Mesendoderm (in vitro differentiated cells): ENCODE results near the gene FPR2.

Experiments used
- DNase-seq: peaks from one replicate; pipeline ENCODE4 v3.0.0; 2013
- H2AK5ac ChIP-seq: 2 replicates; pipeline ENCODE4 v1.6.1; 2013; ENCODE audit warnings: low read length, inconsistent platforms
- H2BK120ac ChIP-seq: 2 replicates; pipeline ENCODE4 v1.6.1; 2013; ENCODE audit warnings: low read depth, mild to moderate bottlenecking, low read length, moderate library complexity, mixed read lengths
- H2BK15ac ChIP-seq: replicated peaks from 2 replicates; pipeline ENCODE4 v1.6.1; 2013; ENCODE audit warnings: low read depth, mild to moderate bottlenecking, moderate library complexity
- H2BK5ac ChIP-seq: 2 replicates; pipeline ENCODE4 v1.6.1; 2013; ENCODE audit warnings: low read length, inconsistent platforms
- H3K18ac ChIP-seq: 2 replicates; pipeline ENCODE4 v1.6.1; 2013; ENCODE audit warnings: mild to moderate bottlenecking, low read length, mixed read lengths
- H3K23ac ChIP-seq: one replicate; pipeline ENCODE4 v1.6.1; 2013; ENCODE audit warnings: low read length
- H3K27ac ChIP-seq: 2 replicates; pipeline ENCODE4 v1.5.1; 2013; ENCODE audit warnings: low read depth, mild to moderate bottlenecking, inconsistent platforms, low read length, moderate library complexity
- H3K27me3 ChIP-seq: 2 replicates; pipeline ENCODE4 v1.6.1; 2013; ENCODE audit warnings: low read length, control low read depth, mild to moderate bottlenecking, inconsistent platforms; ENCODE audit not compliant: insufficient read depth, poor library complexity
- H3K36me3 ChIP-seq: 2 replicates; pipeline ENCODE4 v1.6.1; 2013; ENCODE audit warnings: low read length, inconsistent platforms; ENCODE audit not compliant: control insufficient read depth, insufficient read depth
- H3K4ac ChIP-seq: one replicate; pipeline ENCODE4 v1.6.1; 2013; ENCODE audit warnings: low read depth, mild to moderate bottlenecking, low read length, moderate library complexity
- H3K4me1 ChIP-seq: 2 replicates; pipeline ENCODE4 v1.6.1; 2013; ENCODE audit warnings: low read depth, low read length, inconsistent platforms; ENCODE audit not compliant: control insufficient read depth
- H3K4me2 ChIP-seq: 2 replicates; pipeline ENCODE4 v1.6.1; 2013; ENCODE audit warnings: low read length
- H3K4me3 ChIP-seq: 2 replicates; pipeline ENCODE4 v1.5.1; 2013; ENCODE audit warnings: mild to moderate bottlenecking, low read length
- H3K56ac ChIP-seq: one replicate; pipeline ENCODE4 v1.6.1; 2013; ENCODE audit warnings: low read length
- H3K79me1 ChIP-seq: 2 replicates; pipeline ENCODE4 v1.6.1; 2013; ENCODE audit warnings: low read length, inconsistent platforms
- H3K79me2 ChIP-seq: 2 replicates; pipeline ENCODE4 v1.6.1; 2013; ENCODE audit warnings: mild to moderate bottlenecking, low read length; ENCODE audit not compliant: control insufficient read depth, insufficient read depth
- H3K9ac ChIP-seq: 2 replicates; pipeline ENCODE4 v1.6.1; 2013; ENCODE audit warnings: low read length, inconsistent platforms
- H4K5ac ChIP-seq: one replicate; pipeline ENCODE4 v1.6.1; 2013; ENCODE audit warnings: low read length
- H4K8ac ChIP-seq: one replicate; pipeline ENCODE4 v1.6.1; 2013; ENCODE audit warnings: low read depth, mild to moderate bottlenecking, control low read depth, low read length, moderate library complexity
- WGBS: extraction: QIAGEN DNeasy Blood & Tissue Kit; methylation state at CpG from one replicate; pipeline ENCODE4 v1.1.7; 2013; ENCODE audit warnings: low lambda C conversion rate, missing lambda C conversion rate; ENCODE audit not compliant: insufficient coverage; ENCODE audit errors: extremely low coverage; 5-methylcytosine and 5-hydroxymethylcytosine counted together

FPR2 gene

DNA sequence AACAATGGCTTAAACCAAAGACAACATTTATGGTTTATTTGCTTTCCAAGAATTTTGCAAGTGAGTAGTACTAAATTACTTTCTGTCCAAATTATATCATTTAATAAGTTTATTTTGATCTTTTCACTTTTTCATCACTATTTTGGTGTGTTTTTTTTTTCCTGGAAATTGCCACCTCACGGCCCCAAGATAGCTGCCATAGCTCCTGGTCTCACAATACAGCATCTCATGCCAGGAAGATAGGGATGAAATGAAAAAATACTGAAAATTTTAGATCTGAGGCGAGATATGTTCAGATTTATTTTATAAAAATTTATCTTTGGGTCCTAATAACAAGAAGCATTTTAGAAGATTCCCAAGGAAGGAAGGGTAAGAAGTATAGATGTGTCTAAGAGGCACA lies 27.0 kb downstream of the FPR2 start:
- Histone ChIP-seq H3K56ac (no peak overlapping the region), H4K5ac (no peak overlapping the region), H2BK120ac (no peak overlapping the region), H2BK5ac (no peak overlapping the region), H3K4me1 (no peaks in the 10 kb centered on the region), H3K27ac (no peak overlapping the region), H3K36me3 (no peaks in the 10 kb centered on the region), H3K79me2 (no peaks in the 10 kb centered on the region), H4K8ac (no peak overlapping the region), H3K79me1 (no peaks in the 10 kb centered on the region), H3K18ac (no peak overlapping the region), H2AK5ac (no peak overlapping the region), H3K9ac (no peak overlapping the region), H3K4me3 (no peak overlapping the region), H3K23ac (no peak overlapping the region), H3K4ac (no peak overlapping the region), H3K27me3 (no peaks in the 10 kb centered on the region), H2BK15ac (no peak overlapping the region), H3K4me2 (no peak overlapping the region)
- WGBS, result no CpG with 5 or more reads among the region's 2 CpGs
- no peak for DNase-seq

DNA sequence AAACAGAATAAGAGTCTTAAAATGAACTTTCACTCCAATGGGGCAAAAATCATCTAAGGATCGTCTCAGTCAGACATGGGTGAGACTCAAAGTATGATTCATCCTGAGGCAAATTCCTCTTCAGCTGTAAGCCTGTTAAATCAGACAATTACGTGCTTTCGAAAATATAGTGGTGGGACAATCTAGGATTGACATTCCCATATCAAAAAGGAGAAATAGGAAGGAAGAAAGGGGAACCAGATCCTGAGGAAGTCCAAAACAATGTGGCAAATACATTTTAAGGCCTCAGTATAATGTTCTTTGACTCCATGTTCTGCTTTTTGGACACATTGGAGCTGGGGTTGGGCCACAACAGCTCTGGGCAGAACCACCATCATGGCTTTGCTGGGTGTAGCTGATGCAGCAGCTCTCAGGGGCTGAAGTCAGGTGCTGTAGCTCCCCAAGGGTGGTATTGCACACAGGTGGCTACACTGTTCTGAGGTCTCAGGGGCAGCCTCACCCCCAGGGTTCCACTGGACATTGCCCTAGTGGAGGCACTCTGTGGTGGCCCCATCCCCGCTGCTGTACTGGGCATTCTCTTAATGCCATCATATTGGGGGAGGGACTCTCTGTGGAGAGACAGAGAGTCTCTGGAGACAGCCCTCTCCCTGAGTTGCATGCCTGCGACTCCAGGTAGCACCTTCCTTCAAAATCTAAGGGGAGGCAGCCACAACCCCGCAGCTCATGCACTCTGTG lies 28.2 kb downstream of the FPR2 start:
- Histone ChIP-seq H3K4me3 (no peak overlapping the region), H3K79me2 (no peaks in the 10 kb centered on the region), H3K27me3 (no peaks in the 10 kb centered on the region), H3K36me3 (no peaks in the 10 kb centered on the region), H4K5ac (no peak overlapping the region), H2BK5ac (no peak overlapping the region), H3K79me1 (no peaks in the 10 kb centered on the region), H2AK5ac (no peak overlapping the region), H3K18ac (no peak overlapping the region), H3K9ac (no peak overlapping the region), H2BK15ac (no peak overlapping the region), H3K4ac (no peak overlapping the region), H3K27ac (no peak overlapping the region), H3K56ac (no peak overlapping the region), H2BK120ac (no peak overlapping the region), H4K8ac (no peak overlapping the region), H3K23ac (no peak overlapping the region), H3K4me2 (no peak overlapping the region), H3K4me1 (no peaks in the 10 kb centered on the region)
- no CpG with 5 or more reads among the region's 6 CpGs for WGBS
- DNase-seq, result no peak

DNA sequence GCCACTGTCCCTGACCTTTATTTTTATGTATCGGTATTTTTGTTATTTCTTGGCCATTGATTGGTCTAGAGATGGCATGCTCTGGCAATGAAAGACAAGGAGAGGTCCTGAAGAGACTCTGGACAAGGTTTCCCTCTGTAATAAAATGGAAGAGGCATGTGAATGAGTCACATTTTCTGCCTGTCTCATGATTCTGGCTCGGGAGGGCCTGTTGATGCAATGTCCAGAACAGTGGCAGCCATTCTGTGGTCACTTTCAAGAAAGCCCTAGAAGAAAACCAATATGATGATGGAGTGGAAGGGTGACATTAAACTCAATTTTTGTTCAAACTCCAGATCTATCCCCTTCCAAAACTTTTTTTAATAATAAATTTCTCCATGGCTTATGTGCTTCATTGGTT lies 32.0 kb downstream of the FPR2 start:
- WGBS, result no CpG with 5 or more reads among the region's 2 CpGs
- no peaks in the 10 kb centered on the region for H3K79me2 ChIP-seq
- H3K4ac ChIP-seq, result no peak overlapping the region

DNA sequence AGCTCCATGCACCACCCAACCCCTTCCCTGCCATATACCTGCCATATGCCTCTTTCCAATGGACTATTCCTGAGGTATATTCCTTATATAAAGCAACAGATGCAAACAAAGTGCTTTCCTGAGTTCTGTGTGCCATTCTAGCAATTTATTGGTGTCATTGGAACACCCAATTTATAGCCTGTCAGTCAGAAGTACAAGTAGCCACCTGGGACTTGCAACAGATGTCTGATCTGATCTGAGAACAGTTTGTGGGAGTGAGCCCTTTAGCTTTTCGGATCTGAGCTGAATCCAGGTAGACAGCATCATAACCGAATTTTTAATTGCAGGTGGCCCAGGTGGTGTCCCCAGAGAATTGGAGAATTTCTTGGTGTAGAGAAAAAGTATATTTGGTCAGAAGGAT lies 33.0 kb downstream of the FPR2 start:
- H2BK120ac ChIP-seq, result no peak overlapping the region
- no peak overlapping the region for H3K4me2 ChIP-seq
- no peak overlapping the region for H2BK15ac ChIP-seq
- H3K27ac ChIP-seq, result no peak overlapping the region
- no peak overlapping the region for H4K5ac ChIP-seq
- H3K9ac ChIP-seq, result no peak overlapping the region
- no peak for DNase-seq
- no peaks in the 10 kb centered on the region for H3K27me3 ChIP-seq
- no peak overlapping the region for H3K23ac ChIP-seq
- H4K8ac ChIP-seq, result no peak overlapping the region
- no peak overlapping the region for H3K4me3 ChIP-seq
- H3K79me1 ChIP-seq, result no peaks in the 10 kb centered on the region
- no CpG with 5 or more reads among the region's 2 CpGs for WGBS
- H3K18ac ChIP-seq, result no peak overlapping the region
- no peak overlapping the region for H2AK5ac ChIP-seq
- no peaks in the 10 kb centered on the region for H3K4me1 ChIP-seq
- H3K56ac ChIP-seq, result no peak overlapping the region
- H2BK5ac ChIP-seq, result no peak overlapping the region
- H3K79me2 ChIP-seq, result no peaks in the 10 kb centered on the region
- H3K36me3 ChIP-seq, result no peaks in the 10 kb centered on the region
- no peak overlapping the region for H3K4ac ChIP-seq

More for the DNA sequence above, 32.0 kb downstream of the FPR2 start:
- Histone ChIP-seq H3K4me3 (no peak overlapping the region), H3K36me3 (no peaks in the 10 kb centered on the region), H3K4me2 (no peak overlapping the region), H3K23ac (no peak overlapping the region), H3K4me1 (no peaks in the 10 kb centered on the region), H2BK15ac (no peak overlapping the region), H3K79me1 (no peaks in the 10 kb centered on the region), H2BK120ac (no peak overlapping the region), H3K27ac (no peak overlapping the region), H4K8ac (no peak overlapping the region), H2BK5ac (no peak overlapping the region), H3K56ac (no peak overlapping the region), H3K9ac (no peak overlapping the region), H2AK5ac (no peak overlapping the region), H3K18ac (no peak overlapping the region), H4K5ac (no peak overlapping the region), H3K27me3 (no peaks in the 10 kb centered on the region)
- DNase-seq, result no peak

DNA sequence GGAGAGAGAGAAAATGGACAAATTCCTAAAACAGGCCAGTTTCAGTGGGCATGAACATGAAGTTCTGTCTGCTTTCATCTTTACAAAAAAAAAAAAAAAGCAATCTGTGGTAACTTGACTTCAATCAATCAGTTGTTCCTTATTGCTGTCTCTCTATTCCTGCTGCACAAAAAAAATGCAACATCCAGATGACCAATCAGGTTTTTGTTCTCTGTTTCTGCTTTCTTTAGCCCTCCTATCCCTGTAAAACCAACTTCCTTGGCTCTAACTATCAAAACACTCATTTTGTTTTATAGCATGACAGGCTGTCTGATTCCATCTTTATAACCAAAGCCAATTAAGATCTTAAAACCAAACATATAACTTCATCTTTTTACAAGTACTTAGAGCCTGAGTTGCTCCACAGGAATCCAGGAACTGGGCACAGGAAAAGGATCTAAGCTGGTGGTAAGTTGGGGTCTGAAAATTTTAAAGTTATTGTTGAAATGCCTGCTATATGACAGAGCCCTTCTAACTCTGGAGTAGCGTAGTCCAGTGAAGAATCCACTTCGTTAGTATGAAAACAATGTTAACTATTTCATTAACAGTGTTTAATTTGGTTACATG lies 34.0 kb downstream of the FPR2 start, which contains the start of gene FPR3:
Gene FPR3 (plus strand): TSS at position 273 of the 606 bp plus-strand sequence. CDS start 28,592 bp downstream, outside the sequence.
- H2BK5ac ChIP-seq, result no peak within 1 kb of the TSS
- H2AK5ac ChIP-seq, result no peak within 1 kb of the TSS
- H3K18ac ChIP-seq, result no peak within 1 kb of the TSS
- H3K4ac ChIP-seq, result no peak within 1 kb of the TSS
- no peak within 1 kb of the TSS for H3K27ac ChIP-seq
- H4K8ac ChIP-seq, result no peak within 1 kb of the TSS
- H2BK15ac ChIP-seq, result no peak within 1 kb of the TSS
- H3K27me3 ChIP-seq, result no peaks in the 10 kb centered on the region
- H2BK120ac ChIP-seq, result no peak within 1 kb of the TSS
- WGBS, result no CpG with 5 or more reads among the region's 2 CpGs
- no peaks in the 10 kb centered on the region for H3K79me1 ChIP-seq
- no peaks in the 10 kb centered on the region for H3K79me2 ChIP-seq
- H3K9ac ChIP-seq, result no peak within 1 kb of the TSS
- no peak within 1 kb of the TSS for H4K5ac ChIP-seq
- DNase-seq, result no peak
- no peak within 1 kb of the TSS for H3K23ac ChIP-seq
- no peak within 1 kb of the TSS for H3K4me3 ChIP-seq
- no peak within 1 kb of the TSS for H3K56ac ChIP-seq
- no peaks in the 10 kb centered on the region for H3K36me3 ChIP-seq
- H3K4me1 ChIP-seq, result no peaks in the 10 kb centered on the region
- no peak within 1 kb of the TSS for H3K4me2 ChIP-seq
